Activated CD4-positive, alpha-beta T cell treated with anti-CD3 and anti-CD28 coated beads for 36 hours (primary cell): ENCODE measurements around the gene TRABD. TPM values are rescaled to one million over a fixed set of nuclear protein-coding genes. Genes with fewer than 3 reads are reported as not detected.
A peak's percentile ranks its signal among the peaks of the same experiment; 100 is the strongest.

ENCODE experiments used
- ATAC-seq: fragments of 200-7000 bp; cut with Tn5 transposase; one replicate; pipeline ENCODE4 v1.10.0; 2021; ENCODE audit warnings: mild to moderate bottlenecking, moderate library complexity
- CTCF ChIA-PET: fragments of 350-600 bp; sonication (Branson Sonifier 250); formaldehyde crosslinking; loops from one replicate; lab custom pipeline; 2021; ENCODE audit warnings: antibody characterized with exemption; lab: Charles Lee
- POLR2A ChIA-PET: fragments of 350-600 bp; sonication (Branson Sonifier 250); formaldehyde crosslinking; loops from one replicate; lab custom pipeline; 2021; ENCODE audit warnings: antibody characterized with exemption, inconsistent platforms; lab: Charles Lee
- DNase-seq: peaks from one replicate; pipeline ENCODE4 v3.0.0-alpha.2; 2020
- H3K27ac Mint-ChIP-seq: one replicate; pipeline ENCODE4 v1.8.0; 2021; ENCODE audit warnings: mixed read lengths
- H3K27me3 Mint-ChIP-seq: one replicate; pipeline ENCODE4 v1.8.0; 2021; ENCODE audit warnings: mixed read lengths
- H3K36me3 Mint-ChIP-seq: one replicate; pipeline ENCODE4 v1.8.0; 2021; ENCODE audit warnings: low read depth, mixed read lengths
- H3K4me1 Mint-ChIP-seq: one replicate; pipeline ENCODE4 v1.8.0; 2021; ENCODE audit warnings: mixed read lengths
- H3K4me3 Mint-ChIP-seq: one replicate; pipeline ENCODE4 v1.8.0; 2021; ENCODE audit warnings: mild to moderate bottlenecking, moderate library complexity, mixed read lengths
- H3K9me3 Mint-ChIP-seq: one replicate; pipeline ENCODE4 v1.8.0; 2021; ENCODE audit warnings: low read depth, mixed read lengths
- intact Hi-C, 2 experiments: fragments of 100-400 bp; cut with DNase I in 1 of 2; cut with micrococcal nuclease in 1 of 2; formaldehyde crosslinking; loops; one replicate each; pipeline versions ENCODE4 v1.14.2 to v1.15.1; 2022 to 2024; cut with DNase I, micrococcal nuclease
- total RNA-seq, 2 experiments: library from RNA; stranded (reverse); gene quantifications; one replicate each; pipeline ENCODE4 v1.2.3, GENCODE V29; 2021

The TRABD gene
- total RNA-seq, 2 experiments from 2014 or later, result 60.7 to 74.5 TPM

DNA sequence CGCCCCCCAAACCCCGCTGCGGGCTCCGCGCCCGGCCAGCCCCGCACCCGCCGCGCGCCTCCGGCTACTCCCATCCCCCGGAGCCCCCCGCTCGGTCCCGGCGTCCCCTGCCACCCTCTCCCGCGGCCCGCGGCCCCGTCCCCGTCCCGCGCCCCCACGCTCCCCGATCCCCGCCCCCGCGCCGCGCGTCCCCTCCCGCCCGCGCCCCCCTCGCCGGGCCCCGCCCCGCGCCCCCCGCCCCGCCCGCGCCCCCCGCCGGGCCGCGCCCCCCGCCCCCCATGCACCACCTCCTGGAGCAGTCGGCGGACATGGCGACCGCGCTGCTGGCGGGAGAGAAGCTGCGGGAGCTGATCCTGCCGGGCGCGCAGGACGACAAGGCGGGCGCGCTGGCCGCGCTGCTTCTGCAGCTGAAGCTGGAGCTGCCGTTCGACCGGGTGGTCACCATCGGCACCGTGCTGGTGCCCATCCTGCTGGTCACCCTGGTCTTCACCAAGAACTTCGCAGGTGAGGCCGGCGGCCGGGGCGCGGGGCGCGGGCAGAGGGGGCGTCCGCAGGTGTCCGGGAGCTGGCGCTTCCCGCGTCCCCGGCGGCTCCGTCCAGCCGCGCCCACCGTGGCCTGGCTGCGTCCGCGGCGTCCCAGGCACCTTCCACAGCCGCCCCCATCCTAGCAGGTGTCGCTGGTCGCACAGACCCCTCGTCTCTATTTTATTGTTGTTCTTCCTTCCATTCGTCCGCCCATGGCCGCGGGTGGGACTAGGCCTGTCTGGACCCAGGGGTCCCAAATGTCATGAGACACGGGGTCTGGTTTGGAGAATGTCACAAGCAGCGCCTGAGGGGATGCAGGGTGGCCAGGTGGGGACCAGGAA, 15.0 kb upstream of the TRABD start, which contains the start of gene PANX2:
TSS of gene PANX2 (plus strand) at position 279 of the 866 bp plus-strand sequence. CDS start at position 279, 0 bp downstream.
- CTCF ChIA-PET, result interaction anchor here (0.7 to 0.9 kb wide), 2 partner anchors 177 to 491 kb away, joined by 3 read pairs; no protein-coding TSS in a partner anchor
- Mint-ChIP-seq H3K36me3 (no peaks in the 10 kb centered on the region), H3K4me3 (peak within 1 kb of the TSS; percentile 64), H3K9me3 (no peaks in the 10 kb centered on the region), H3K27me3 (peaks cover 30% of the 10 kb centered on the region), H3K27ac (no peak within 1 kb of the TSS), H3K4me1 (peaks cover 2% of the 10 kb centered on the region)
- ATAC-seq (no peak), DNase-seq (no peak)
- intact Hi-C loops, result loop anchor here in 1 of 2 experiments (1.0 kb wide), 2 partner anchors 15 to 20 kb away; partner anchors contain the start of gene TRABD
- POLR2A ChIA-PET, result interaction anchor here (0.6 to 0.9 kb wide), 2 partner anchors 17 to 230 kb away, joined by 3 to 7 read pairs; no protein-coding TSS in a partner anchor

DNA sequence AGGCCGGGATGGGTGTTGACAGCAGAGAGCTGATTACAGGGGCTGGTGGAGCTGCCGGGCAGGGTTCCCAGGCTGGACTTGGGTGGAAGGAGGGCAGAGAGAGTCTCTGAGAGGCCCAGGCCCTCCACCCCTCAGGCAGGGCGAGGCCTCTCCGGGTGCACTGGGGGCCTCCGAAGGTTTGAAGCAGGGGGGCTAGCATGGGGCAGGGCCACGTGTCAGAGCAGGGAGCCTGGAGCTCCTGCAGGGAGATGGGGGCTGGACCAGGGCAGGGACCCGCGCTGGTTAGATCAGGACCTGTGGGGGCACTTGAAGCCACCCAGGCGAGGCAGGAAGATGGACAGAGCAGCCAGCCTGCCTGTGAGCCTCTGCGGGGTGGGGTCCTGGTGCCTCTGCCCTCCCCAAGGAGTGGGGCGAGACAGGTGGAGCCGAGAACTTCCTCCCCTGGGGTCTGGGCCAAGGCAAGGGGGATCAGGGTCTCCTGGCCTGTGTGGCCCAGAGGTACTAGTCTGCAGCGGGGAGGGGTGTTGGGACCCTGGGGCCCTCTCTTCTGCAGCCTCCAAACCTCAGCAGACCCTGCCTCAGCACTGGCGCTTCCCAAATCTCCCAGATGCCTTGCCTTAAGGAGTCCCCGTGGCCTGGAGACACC, 14.3 kb upstream of the TRABD start:
- Mint-ChIP-seq H3K4me3 (peak overlapping the region; percentile 64), H3K4me1 (peaks cover 2% of the 10 kb centered on the region), H3K9me3 (no peaks in the 10 kb centered on the region), H3K27ac (no peak overlapping the region), H3K36me3 (no peaks in the 10 kb centered on the region), H3K27me3 (peaks cover 30% of the 10 kb centered on the region)
- no peak for DNase-seq
- intact Hi-C loops, result no loop called here
- ATAC-seq, result no peak
- ChIA-PET CTCF (interaction anchor here (0.5 to 0.9 kb wide), 3 partner anchors 178 to 492 kb away, joined by 3 read pairs; no protein-coding TSS in a partner anchor), POLR2A (interaction anchor here (0.6 to 0.9 kb wide), 2 partner anchors 16 to 231 kb away, joined by 3 to 7 read pairs; no protein-coding TSS in a partner anchor)

DNA sequence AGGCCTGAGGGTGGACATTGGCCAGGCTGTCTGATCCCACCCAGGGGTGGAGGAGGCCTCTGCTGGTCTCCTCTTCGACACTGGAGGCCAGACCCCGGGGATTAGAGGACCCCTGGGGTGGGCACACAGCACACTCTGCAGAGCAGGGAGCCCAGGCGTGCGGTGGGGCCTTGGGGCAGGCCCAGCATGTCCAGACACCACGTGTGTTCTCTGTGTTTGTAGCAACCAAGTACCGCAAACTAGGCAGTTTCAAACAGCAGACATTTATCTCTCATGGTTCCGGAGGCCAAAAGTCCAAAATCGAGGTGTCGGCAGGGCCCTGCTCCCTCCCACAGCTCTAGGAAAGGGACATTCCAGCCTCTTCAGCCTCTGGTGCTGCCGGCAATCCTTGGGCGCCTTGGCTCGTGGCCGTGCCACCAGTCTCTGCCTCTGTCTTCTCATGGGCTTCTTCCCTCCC, 13.7 kb upstream of the TRABD start:
- peaks cover 30% of the 10 kb centered on the region for H3K27me3 Mint-ChIP-seq
- CTCF ChIA-PET, result interaction anchor here (0.5 kb wide), 1 partner anchor 331 kb away, joined by 3 read pairs; no protein-coding TSS in a partner anchor
- intact Hi-C loops, result no loop called here
- ATAC-seq (no peak), DNase-seq (no peak)
- H3K4me1 Mint-ChIP-seq, result peaks cover 2% of the 10 kb centered on the region
- H3K27ac Mint-ChIP-seq, result no peak overlapping the region
- no peaks in the 10 kb centered on the region for H3K9me3 Mint-ChIP-seq
- POLR2A ChIA-PET, result no interaction called here
- no peak overlapping the region for H3K4me3 Mint-ChIP-seq
- no peaks in the 10 kb centered on the region for H3K36me3 Mint-ChIP-seq

DNA sequence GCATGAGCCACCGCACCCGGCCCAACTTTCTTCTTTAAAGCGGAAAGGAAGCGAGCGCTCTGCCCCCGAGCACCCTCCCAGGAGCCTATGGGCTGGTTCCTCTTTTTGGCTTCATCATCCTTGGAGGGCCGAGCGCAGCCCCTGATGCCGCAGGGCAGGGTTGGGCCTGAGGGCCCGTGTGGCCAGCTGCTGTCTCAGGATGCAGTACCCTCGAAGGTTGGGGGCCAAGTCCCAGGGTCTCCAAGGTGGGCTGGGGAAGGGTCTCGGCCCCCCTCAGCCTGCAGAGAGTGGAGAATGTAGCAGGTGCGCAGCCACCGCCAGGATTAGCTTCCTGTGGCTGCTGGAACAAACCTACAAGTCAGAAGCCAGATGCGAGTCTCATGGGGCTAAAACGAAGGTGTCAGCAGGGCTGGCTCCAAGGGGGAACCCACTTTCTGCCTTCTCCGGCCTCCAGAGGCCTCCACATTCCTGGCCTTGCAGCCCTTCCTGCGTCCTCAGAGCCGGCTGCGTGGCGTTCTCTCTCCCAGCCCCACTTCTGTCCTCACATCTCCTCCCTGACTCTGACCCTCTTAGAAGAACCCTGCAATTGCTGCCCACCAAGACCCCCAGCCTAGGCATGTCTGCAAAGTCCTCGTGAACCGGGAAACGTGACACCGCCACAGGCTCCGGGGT, 12.3 kb upstream of the TRABD start:
- ATAC-seq, result no peak
- CTCF ChIA-PET, result no interaction called here
- peak; percentile 11 for DNase-seq
- Mint-ChIP-seq H3K4me1 (peaks cover 2% of the 10 kb centered on the region), H3K36me3 (no peaks in the 10 kb centered on the region), H3K4me3 (no peak overlapping the region), H3K27ac (no peak overlapping the region), H3K9me3 (no peaks in the 10 kb centered on the region), H3K27me3 (peaks cover 22% of the 10 kb centered on the region)
- POLR2A ChIA-PET, result interaction anchor here (0.7 kb wide), 1 partner anchor 17 kb away, joined by 8 read pairs; no protein-coding TSS in a partner anchor
- intact Hi-C loops, result no loop called here

DNA sequence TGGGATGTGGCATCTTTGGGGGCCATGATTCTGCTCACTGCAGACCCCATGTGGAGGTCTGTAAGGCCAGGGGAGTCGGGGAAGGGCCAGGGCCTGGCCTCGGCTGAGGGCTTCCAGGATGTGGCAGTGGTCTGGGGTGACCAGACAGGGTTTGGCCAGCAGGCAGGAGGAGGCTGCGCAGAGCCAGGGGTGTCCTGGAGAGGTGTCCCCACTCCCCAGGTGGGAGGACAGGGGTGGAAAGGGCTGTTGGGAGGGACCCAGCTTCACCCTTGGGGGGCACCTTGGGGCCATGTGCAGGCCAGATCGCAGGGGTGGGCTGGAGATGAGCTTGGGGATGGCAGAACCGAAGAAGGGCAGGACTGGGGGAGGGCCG, 11.7 kb upstream of the TRABD start:
- Mint-ChIP-seq H3K27me3 (peaks cover 16% of the 10 kb centered on the region), H3K4me3 (no peak overlapping the region), H3K36me3 (no peaks in the 10 kb centered on the region), H3K9me3 (no peaks in the 10 kb centered on the region), H3K27ac (no peak overlapping the region), H3K4me1 (peaks cover under 1% of the 10 kb centered on the region)
- intact Hi-C loops, result no loop called here
- CTCF ChIA-PET, result no interaction called here
- ATAC-seq, result no peak
- DNase-seq, result no peak
- POLR2A ChIA-PET, result no interaction called here

DNA sequence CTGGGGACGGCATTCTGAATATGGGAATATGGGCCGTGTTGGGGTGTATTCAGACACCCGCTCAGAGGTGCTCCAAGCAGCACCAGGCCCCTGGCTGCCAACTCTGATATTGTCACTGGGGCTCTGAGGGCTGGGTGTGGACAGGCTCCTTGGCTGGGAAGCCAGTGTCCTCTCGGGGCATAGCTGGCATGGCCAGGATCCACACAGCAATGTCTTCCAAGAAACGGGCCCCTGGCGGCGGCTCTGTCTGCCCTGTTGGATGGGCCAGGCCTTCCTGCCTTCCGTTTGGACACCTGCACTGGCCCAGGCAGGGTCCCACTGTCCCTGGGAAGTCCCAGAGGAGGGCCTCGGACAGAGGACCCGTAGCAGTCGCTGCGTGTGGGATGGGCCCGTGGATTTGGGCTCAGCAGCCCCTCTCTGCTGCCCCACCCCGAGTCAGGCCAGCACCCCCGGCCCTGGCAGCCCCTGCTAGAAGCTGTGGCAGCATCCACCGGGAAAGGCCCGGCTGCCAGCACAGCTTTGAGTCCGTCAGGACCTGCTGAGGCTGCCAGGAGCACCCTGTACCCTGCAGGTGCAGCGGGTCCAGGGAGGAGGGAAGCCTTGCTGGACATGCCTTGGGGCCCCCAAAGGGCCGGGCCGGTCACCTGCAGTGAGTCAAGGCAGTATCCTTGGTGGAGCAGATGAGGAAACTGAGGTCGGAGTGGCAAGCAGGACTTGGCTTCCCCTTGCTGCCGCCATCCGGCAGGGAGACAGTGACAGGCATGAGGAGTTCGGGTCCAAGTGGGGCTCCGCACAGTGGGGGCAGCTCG, 11.1 kb upstream of the TRABD start:
- ChIA-PET POLR2A (no interaction called here), CTCF (interaction anchor here (0.6 kb wide), 1 partner anchor 45 kb away, joined by 4 read pairs; no protein-coding TSS in a partner anchor)
- no peak overlapping the region for H3K4me3 Mint-ChIP-seq
- peak; percentile 13 for DNase-seq
- no peaks in the 10 kb centered on the region for H3K4me1 Mint-ChIP-seq
- H3K36me3 Mint-ChIP-seq, result no peaks in the 10 kb centered on the region
- H3K27ac Mint-ChIP-seq, result no peak overlapping the region
- intact Hi-C loops, result no loop called here
- H3K9me3 Mint-ChIP-seq, result no peaks in the 10 kb centered on the region
- ATAC-seq, result no peak
- peaks cover 15% of the 10 kb centered on the region for H3K27me3 Mint-ChIP-seq

DNA sequence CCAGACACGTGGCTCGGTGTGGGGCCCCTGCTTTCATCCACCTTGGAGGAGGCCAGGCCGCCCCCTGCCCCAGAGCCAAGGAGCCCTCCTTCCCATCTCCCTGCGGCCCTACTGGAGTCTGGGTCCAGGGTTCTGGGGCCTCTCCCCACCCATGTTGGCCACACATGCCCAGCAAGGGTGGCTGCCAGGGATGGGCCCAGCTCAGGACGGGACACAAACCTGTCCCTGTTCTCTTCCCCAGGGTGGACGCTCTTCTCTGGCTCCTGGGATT, 10.6 kb upstream of the TRABD start:
- Mint-ChIP-seq H3K4me3 (no peak overlapping the region), H3K36me3 (no peaks in the 10 kb centered on the region), H3K27me3 (peaks cover 17% of the 10 kb centered on the region), H3K27ac (no peak overlapping the region), H3K4me1 (no peaks in the 10 kb centered on the region), H3K9me3 (no peaks in the 10 kb centered on the region)
- no peak for ATAC-seq
- DNase-seq, result no peak
- POLR2A ChIA-PET, result no interaction called here
- intact Hi-C loops, result no loop called here
- CTCF ChIA-PET, result interaction anchor here (0.6 kb wide), 1 partner anchor 46 kb away, joined by 4 read pairs; no protein-coding TSS in a partner anchor

DNA sequence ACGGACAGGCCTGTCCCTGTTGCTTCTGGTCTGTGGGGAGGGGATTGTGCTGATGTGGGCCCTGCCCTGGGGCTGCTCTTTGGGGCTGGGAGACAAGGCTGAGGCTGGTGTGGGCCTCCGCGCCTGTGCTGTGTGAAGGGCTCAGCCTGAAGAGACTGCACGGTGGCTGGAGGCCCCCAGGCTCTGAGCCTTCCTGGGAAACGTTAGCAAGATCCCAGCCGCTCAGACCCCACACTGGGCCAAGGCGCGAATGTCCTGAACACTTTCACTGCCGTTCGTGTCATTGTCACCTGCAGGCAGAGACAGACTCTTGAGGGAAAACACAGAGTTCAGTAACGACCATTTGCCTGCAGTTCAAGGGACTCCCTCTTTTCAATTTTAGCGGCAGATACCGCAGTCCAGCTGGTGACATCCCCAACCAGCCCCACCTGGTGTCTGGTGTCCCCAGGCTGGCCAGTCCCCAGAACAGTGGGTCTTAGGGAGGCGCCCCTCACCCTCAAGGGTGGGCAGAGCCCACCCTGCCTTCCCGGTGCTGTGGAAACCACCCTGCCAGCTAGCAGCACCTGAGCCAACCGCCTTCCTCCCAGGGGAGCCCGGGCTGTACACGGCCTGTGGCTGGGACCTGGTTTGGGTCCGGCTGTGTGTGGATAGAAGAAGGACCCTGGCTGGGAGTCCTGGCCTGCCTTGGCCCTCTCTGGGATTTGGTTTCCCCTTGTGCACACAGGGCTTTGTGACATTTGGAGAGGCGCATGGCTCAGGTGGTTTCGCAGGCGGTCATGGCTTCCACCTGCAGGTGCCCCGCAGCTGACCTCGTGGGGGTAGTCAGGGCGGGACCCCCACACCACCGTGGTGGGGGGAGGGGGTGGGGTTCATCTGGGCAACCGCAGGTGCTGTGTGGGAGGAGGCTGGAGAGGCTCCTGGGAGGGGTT, 9.5 kb upstream of the TRABD start:
- intact Hi-C loops, result no loop called here
- POLR2A ChIA-PET, result no interaction called here
- peak; percentile 7 for DNase-seq
- H3K4me1 Mint-ChIP-seq, result no peaks in the 10 kb centered on the region
- H3K27ac Mint-ChIP-seq, result no peak overlapping the region
- no peak for ATAC-seq
- H3K27me3 Mint-ChIP-seq, result peaks cover 14% of the 10 kb centered on the region
- CTCF ChIA-PET, result no interaction called here
- no peak overlapping the region for H3K4me3 Mint-ChIP-seq
- H3K9me3 Mint-ChIP-seq, result no peaks in the 10 kb centered on the region
- H3K36me3 Mint-ChIP-seq, result no peaks in the 10 kb centered on the region

DNA sequence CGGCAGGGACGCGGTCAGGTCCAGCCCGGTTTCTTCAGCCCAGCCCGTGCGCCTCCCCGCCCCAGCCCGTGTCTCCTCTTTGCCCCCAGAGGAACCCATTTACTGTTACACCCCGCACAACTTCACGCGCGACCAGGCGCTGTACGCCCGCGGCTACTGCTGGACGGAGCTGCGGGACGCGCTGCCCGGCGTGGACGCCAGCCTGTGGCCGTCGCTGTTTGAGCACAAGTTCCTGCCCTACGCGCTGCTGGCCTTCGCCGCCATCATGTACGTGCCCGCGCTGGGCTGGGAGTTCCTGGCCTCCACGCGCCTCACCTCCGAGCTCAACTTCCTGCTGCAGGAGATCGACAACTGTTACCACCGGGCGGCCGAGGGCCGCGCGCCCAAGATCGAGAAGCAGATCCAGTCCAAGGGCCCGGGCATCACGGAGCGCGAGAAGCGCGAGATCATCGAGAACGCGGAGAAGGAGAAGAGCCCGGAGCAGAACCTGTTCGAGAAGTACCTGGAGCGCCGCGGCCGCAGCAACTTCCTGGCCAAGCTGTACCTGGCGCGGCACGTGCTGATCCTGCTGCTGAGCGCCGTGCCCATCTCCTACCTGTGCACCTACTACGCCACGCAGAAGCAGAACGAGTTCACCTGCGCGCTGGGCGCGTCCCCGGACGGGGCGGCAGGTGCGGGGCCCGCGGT, 8.7 kb upstream of the TRABD start:
- CTCF ChIA-PET, result no interaction called here
- H3K4me3 Mint-ChIP-seq, result no peak overlapping the region
- H3K27me3 Mint-ChIP-seq, result peaks cover 9% of the 10 kb centered on the region
- ATAC-seq (no peak), DNase-seq (peak; percentile 5)
- H3K9me3 Mint-ChIP-seq, result no peaks in the 10 kb centered on the region
- intact Hi-C loops, result no loop called here
- no peaks in the 10 kb centered on the region for H3K36me3 Mint-ChIP-seq
- POLR2A ChIA-PET, result no interaction called here
- no peaks in the 10 kb centered on the region for H3K4me1 Mint-ChIP-seq
- H3K27ac Mint-ChIP-seq, result no peak overlapping the region
